HepG2 (cell line): ENCODE data around the gene IGF2. TPM values are rescaled to one million over a fixed set of nuclear protein-coding genes. Genes with fewer than 3 reads are reported as not detected.

ENCODE experiments used
- FOXO1 ChIP-seq: sonication (generic); formaldehyde crosslinking; IDR thresholded peaks from 2 replicates; pipeline ENCODE4 v1.4.0; 2020; ENCODE audit warnings: missing genetic modification reagents
- POGZ ChIP-seq: sonication (generic); formaldehyde crosslinking; IDR thresholded peaks from 2 replicates; pipeline ENCODE4 v1.4.0; 2020; ENCODE audit warnings: mild to moderate bottlenecking, missing genetic modification reagents
- REPIN1 ChIP-seq: sonication (generic); formaldehyde crosslinking; IDR thresholded peaks from 2 replicates; pipeline ENCODE4 v1.8.0; 2022; ENCODE audit warnings: missing genetic modification reagents, low read depth, mild to moderate bottlenecking, borderline replicate concordance
- REXO4 ChIP-seq: sonication (generic); formaldehyde crosslinking; IDR thresholded peaks from 2 replicates; pipeline ENCODE4 v1.8.0; 2022; ENCODE audit warnings: missing genetic modification reagents, mild to moderate bottlenecking, borderline replicate concordance
- ZBTB7A ChIP-seq: sonication (generic); formaldehyde crosslinking; IDR thresholded peaks from 2 replicates; pipeline ENCODE4 v1.8.0; 2022; ENCODE audit warnings: mild to moderate bottlenecking, missing genetic modification reagents
- ZNF207 ChIP-seq: fragments of 450-650 bp; IDR thresholded peaks from 2 replicates; pipeline ENCODE4 v1.6.1; 2016; ENCODE audit warnings: antibody characterized with exemption, borderline replicate concordance
- ZNF224 ChIP-seq: sonication (generic); formaldehyde crosslinking; IDR thresholded peaks from 2 replicates; pipeline ENCODE4 v1.5.0; 2020; ENCODE audit warnings: mild to moderate bottlenecking, missing genetic modification reagents
- ZNF431 ChIP-seq: sonication (generic); formaldehyde crosslinking; IDR thresholded peaks from 2 replicates; pipeline ENCODE4 v1.9.0; 2022; ENCODE audit warnings: missing genetic modification reagents, low read depth, mild to moderate bottlenecking, borderline replicate concordance
- ZNF670 ChIP-seq: sonication (generic); formaldehyde crosslinking; IDR thresholded peaks from 2 replicates; pipeline ENCODE4 v1.8.0; 2022; ENCODE audit warnings: mild to moderate bottlenecking, missing genetic modification reagents, borderline replicate concordance
- ZNF703 ChIP-seq: sonication (generic); formaldehyde crosslinking; IDR thresholded peaks from 2 replicates; pipeline ENCODE4 v1.5.1; 2020; ENCODE audit warnings: missing genetic modification reagents, mild to moderate bottlenecking, moderate library complexity, borderline replicate concordance
- ZNF776 ChIP-seq: sonication (generic); formaldehyde crosslinking; IDR thresholded peaks from 2 replicates; pipeline ENCODE4 v1.4.0; 2020; ENCODE audit warnings: mild to moderate bottlenecking, missing genetic modification reagents
- ZNF788 ChIP-seq: sonication (generic); formaldehyde crosslinking; IDR thresholded peaks from 2 replicates; pipeline ENCODE4 v1.5.0; 2020; ENCODE audit warnings: mild to moderate bottlenecking, missing genetic modification reagents, borderline replicate concordance
- ZNF816 ChIP-seq: sonication (generic); formaldehyde crosslinking; IDR thresholded peaks from 2 replicates; pipeline ENCODE4 v1.8.0; 2022; ENCODE audit warnings: missing genetic modification reagents, mild to moderate bottlenecking, borderline replicate concordance
- polyA plus RNA-seq, 8 experiments: library from polyadenylated mRNA; depleted of rRNA in 3 of 8; stranded (reverse) in 7 of 8; unstranded in 1 of 8; fragments of >200 nt; fragmentation: Illumina TruSeq in 4 of 8; extraction: Trizol in 4 of 8; gene quantifications; 2 replicates each; pipeline versions ENCODE4 v1.2.1 to v1.2.3, GENCODE V29; 2011 to 2016; ENCODE audit warnings: low read depth in 4 of 8, missing spikeins in 1 of 8, mixed read lengths in 1 of 8; ENCODE audit not compliant: insufficient read depth in 1 of 8
- total RNA-seq, 5 experiments: library from RNA; depleted of rRNA; stranded (reverse); fragments of >200 nt; fragmentation: Illumina TruSeq; extraction: Trizol; gene quantifications; 2 replicates each; pipeline ENCODE4 v1.2.3, GENCODE V29; 2016; ENCODE audit warnings: low read depth in 1 of 5
- TF ChIP-seq, protein P1 (sequence below): sonication (generic); formaldehyde crosslinking; IDR thresholded peaks from 2 replicates; pipeline ENCODE4 v1.9.0; 2022; ENCODE audit warnings: low read depth, missing genetic modification reagents
- TF ChIP-seq, protein P2 (sequence below): sonication (generic); formaldehyde crosslinking; IDR thresholded peaks from 2 replicates; pipeline ENCODE4 v1.5.0; 2020; ENCODE audit warnings: missing genetic modification reagents
- TF ChIP-seq, protein P3 (sequence below): sonication (generic); formaldehyde crosslinking; IDR thresholded peaks from 2 replicates; pipeline ENCODE4 v1.5.1; 2020; ENCODE audit warnings: missing genetic modification reagents, mild to moderate bottlenecking, borderline replicate concordance
- TF ChIP-seq, protein P4 (sequence below): sonication (generic); formaldehyde crosslinking; IDR thresholded peaks from 2 replicates; pipeline ENCODE4 v1.5.1; 2020; ENCODE audit warnings: mild to moderate bottlenecking, missing genetic modification reagents, borderline replicate concordance
- TF ChIP-seq, protein P5 (sequence below): sonication (generic); formaldehyde crosslinking; IDR thresholded peaks from 2 replicates; pipeline ENCODE4 v1.4.0; 2020; ENCODE audit warnings: mild to moderate bottlenecking, missing genetic modification reagents

IGF2 gene
- total and polyA plus RNA-seq, 2 of the 13 experiments (the other 11 are each of a cell fraction or from before 2014, with no cell fraction given): 79.1 to 254 TPM

DNA sequence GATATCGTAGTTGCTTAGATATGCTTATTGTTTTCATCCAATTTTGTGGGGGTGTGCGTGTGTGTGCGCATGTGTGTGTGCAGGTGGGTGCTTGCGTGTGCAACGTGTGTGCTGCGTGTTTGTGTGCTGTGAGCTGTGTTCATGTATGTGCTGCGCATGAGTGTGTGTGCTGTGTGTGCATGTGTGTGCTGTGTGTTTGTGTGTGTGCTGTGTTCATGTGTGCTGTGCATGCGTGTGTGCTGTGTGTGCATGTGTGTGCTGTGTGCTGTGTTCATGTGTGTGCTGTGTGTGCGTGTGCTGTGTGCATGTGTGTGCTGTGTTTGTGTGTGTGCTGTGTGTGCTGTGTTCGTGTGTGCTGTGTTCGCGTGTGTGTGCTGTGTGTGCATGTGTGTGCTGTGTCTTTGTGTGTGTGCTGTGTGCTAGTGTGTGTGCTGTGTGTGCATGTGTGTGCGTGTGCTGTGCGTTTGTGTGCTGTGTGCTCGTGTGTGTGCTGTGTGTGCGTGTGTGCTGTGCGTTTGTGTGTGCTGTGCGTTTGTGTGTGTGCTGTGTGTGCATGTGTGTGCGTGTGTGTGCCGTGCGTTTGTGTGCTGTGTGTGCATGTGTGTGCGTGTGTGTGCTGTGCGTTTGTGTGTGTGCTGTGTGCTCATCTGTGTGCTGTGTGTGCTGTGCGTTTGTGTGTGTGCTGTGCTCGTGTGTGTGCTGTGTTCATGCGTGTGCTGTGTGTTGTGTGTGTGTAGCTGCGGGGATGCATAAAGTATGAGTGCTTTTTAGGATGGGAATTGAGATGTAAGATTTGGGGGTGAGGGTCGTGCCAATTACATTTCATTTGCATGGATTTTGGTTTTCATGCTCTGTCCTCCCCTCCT is 7.6 kb downstream of the IGF2 start (continued):
- TF ChIP-seq, protein P1, sequence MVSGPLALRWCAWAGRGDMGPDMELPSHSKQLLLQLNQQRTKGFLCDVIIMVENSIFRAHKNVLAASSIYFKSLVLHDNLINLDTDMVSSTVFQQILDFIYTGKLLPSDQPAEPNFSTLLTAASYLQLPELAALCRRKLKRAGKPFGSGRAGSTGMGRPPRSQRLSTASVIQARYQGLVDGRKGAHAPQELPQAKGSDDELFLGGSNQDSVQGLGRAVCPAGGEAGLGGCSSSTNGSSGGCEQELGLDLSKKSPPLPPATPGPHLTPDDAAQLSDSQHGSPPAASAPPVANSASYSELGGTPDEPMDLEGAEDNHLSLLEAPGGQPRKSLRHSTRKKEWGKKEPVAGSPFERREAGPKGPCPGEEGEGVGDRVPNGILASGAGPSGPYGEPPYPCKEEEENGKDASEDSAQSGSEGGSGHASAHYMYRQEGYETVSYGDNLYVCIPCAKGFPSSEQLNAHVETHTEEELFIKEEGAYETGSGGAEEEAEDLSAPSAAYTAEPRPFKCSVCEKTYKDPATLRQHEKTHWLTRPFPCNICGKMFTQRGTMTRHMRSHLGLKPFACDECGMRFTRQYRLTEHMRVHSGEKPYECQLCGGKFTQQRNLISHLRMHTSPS (CRISPR knock-in tag): peak; percentile 50; the same call in 1 of the 2 replicates
- TF ChIP-seq ZNF703 (CRISPR knock-in tag): no peak
- peak; percentile 21 for TF ChIP-seq ZNF776
- TF ChIP-seq REXO4 (CRISPR knock-in tag): peak; percentile 24; the same call in 1 of the 2 replicates
- TF ChIP-seq ZNF670 (CRISPR knock-in tag): peak; percentile 76; the same call in 1 of the 2 replicates
- no peak for TF ChIP-seq FOXO1
- peak; percentile 53; the same call in 1 of the 2 replicates for TF ChIP-seq REPIN1 (CRISPR knock-in tag)
- TF ChIP-seq ZNF224: 0 out of 2 replicates have a peak, but pooled peaks have one; percentile 79
- peak; percentile 82 for TF ChIP-seq ZNF788 (CRISPR knock-in tag)
- TF ChIP-seq ZNF207: 0 out of 2 replicates have a peak, but pooled peaks have one; percentile 22
- TF ChIP-seq, protein P2, sequence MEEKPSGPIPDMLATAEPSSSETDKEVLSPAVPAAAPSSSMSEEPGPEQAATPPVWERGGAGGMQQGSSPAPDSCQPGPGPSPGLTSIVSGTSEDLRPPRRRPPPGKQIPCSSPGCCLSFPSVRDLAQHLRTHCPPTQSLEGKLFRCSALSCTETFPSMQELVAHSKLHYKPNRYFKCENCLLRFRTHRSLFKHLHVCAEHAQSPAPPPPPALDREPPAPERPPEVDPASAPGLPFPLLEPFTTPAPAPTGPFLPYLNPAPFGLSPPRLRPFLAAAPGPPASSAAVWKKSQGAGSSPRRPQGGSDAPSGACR (CRISPR knock-in tag): peak; percentile 52
- TF ChIP-seq, protein P3, sequence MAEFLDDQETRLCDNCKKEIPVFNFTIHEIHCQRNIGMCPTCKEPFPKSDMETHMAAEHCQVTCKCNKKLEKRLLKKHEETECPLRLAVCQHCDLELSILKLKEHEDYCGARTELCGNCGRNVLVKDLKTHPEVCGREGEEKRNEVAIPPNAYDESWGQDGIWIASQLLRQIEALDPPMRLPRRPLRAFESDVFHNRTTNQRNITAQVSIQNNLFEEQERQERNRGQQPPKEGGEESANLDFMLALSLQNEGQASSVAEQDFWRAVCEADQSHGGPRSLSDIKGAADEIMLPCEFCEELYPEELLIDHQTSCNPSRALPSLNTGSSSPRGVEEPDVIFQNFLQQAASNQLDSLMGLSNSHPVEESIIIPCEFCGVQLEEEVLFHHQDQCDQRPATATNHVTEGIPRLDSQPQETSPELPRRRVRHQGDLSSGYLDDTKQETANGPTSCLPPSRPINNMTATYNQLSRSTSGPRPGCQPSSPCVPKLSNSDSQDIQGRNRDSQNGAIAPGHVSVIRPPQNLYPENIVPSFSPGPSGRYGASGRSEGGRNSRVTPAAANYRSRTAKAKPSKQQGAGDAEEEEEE (CRISPR knock-in tag): peak; percentile 27; the same call in 1 of the 2 replicates
- peak; percentile 65; the same call in 1 of the 2 replicates for TF ChIP-seq ZNF816 (CRISPR knock-in tag)
- TF ChIP-seq, protein P4, sequence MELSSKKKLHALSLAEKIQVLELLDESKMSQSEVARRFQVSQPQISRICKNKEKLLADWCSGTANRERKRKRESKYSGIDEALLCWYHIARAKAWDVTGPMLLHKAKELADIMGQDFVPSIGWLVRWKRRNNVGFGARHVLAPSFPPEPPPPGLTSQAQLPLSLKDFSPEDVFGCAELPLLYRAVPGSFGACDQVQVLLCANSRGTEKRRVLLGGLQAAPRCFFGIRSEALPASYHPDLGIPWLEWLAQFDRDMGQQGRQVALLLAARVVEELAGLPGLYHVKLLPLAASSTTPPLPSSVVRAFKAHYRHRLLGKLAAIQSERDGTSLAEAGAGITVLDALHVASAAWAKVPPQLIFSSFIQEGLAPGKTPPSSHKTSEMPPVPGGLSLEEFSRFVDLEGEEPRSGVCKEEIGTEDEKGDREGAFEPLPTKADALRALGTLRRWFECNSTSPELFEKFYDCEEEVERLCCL (CRISPR knock-in tag): 0 out of 2 replicates have a peak, but pooled peaks have one; percentile 82
- TF ChIP-seq POGZ (CRISPR knock-in tag): 0 out of 2 replicates have a peak, but pooled peaks have one; percentile 41
- TF ChIP-seq, protein P5, sequence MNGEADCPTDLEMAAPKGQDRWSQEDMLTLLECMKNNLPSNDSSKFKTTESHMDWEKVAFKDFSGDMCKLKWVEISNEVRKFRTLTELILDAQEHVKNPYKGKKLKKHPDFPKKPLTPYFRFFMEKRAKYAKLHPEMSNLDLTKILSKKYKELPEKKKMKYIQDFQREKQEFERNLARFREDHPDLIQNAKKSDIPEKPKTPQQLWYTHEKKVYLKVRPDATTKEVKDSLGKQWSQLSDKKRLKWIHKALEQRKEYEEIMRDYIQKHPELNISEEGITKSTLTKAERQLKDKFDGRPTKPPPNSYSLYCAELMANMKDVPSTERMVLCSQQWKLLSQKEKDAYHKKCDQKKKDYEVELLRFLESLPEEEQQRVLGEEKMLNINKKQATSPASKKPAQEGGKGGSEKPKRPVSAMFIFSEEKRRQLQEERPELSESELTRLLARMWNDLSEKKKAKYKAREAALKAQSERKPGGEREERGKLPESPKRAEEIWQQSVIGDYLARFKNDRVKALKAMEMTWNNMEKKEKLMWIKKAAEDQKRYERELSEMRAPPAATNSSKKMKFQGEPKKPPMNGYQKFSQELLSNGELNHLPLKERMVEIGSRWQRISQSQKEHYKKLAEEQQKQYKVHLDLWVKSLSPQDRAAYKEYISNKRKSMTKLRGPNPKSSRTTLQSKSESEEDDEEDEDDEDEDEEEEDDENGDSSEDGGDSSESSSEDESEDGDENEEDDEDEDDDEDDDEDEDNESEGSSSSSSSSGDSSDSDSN (CRISPR knock-in tag): peak; percentile 51; the same call in 1 of the 2 replicates
- TF ChIP-seq ZBTB7A (CRISPR knock-in tag): peak; percentile 55; the same call in 1 of the 2 replicates
- peak; percentile 86; the same call in 1 of the 2 replicates for TF ChIP-seq ZNF431 (CRISPR knock-in tag)
- TF ChIP-seq, all 625 proteins: peak for 136
